Neural cell (in vitro differentiated cells): Measurements from ENCODE around the gene COX15. TPM values are rescaled to one million over a fixed set of nuclear protein-coding genes. Genes with fewer than 3 reads are reported as not detected.

ENCODE experiments used
- H2AFZ ChIP-seq: fragments of 200-600, 300-800 bp; sonication (generic), shearing (Covaris generic); 2 replicates; pipeline ENCODE4 v1.6.0; 2014; ENCODE audit warnings: low read depth, mild to moderate bottlenecking, antibody characterized with exemption, low read length, moderate library complexity
- H3F3A ChIP-seq: fragments of 200-600 bp; shearing (Covaris generic); 2 replicates; pipeline ENCODE4 v1.6.1; 2016; ENCODE audit warnings: mild to moderate bottlenecking, moderate library complexity, mixed read lengths, antibody characterized with exemption, low read length; ENCODE audit not compliant: insufficient read depth, poor library complexity, severe bottlenecking
- H3K27ac ChIP-seq: fragments of 200-600, 300-800 bp; sonication (generic), shearing (Covaris generic); 2 replicates; pipeline ENCODE4 v1.5.1; 2014; ENCODE audit warnings: mild to moderate bottlenecking, low read length, moderate library complexity
- H3K27me3 ChIP-seq: fragments of 300-800, 200-600 bp; sonication (generic), shearing (Covaris generic); 2 replicates; pipeline ENCODE4 v1.6.0; 2014; ENCODE audit warnings: mild to moderate bottlenecking, low read depth, low read length, moderate library complexity; ENCODE audit not compliant: insufficient read depth
- H3K36me3 ChIP-seq: fragments of 300-800, 200-600 bp; sonication (generic), shearing (Covaris generic); 2 replicates; pipeline ENCODE4 v1.5.1; 2014; ENCODE audit warnings: mild to moderate bottlenecking, antibody characterized with exemption, low read length, moderate library complexity; ENCODE audit not compliant: insufficient read depth
- H3K4me2 ChIP-seq: fragments of 300-800, 200-600 bp; sonication (generic), shearing (Covaris generic); 2 replicates; pipeline ENCODE4 v1.6.0; 2014; ENCODE audit warnings: mild to moderate bottlenecking, low read length
- H3K4me3 ChIP-seq: fragments of 300-800, 200-600 bp; sonication (generic), shearing (Covaris generic); 2 replicates; pipeline ENCODE4 v1.5.1; 2014; ENCODE audit warnings: mild to moderate bottlenecking, low read length, moderate library complexity
- H3K79me2 ChIP-seq: fragments of 200-600 bp; shearing (Covaris generic); replicated peaks from 2 replicates; pipeline ENCODE4 v1.6.0; 2014; ENCODE audit warnings: mild to moderate bottlenecking, low read length, moderate library complexity; ENCODE audit not compliant: insufficient read depth
- H3K9ac ChIP-seq: fragments of 300-800, 200-600 bp; sonication (generic), shearing (Covaris generic); 2 replicates; pipeline ENCODE4 v1.6.1; 2016; ENCODE audit warnings: mild to moderate bottlenecking, low read length, mixed read lengths
- H3K9me2 ChIP-seq: fragments of 200-600 bp; shearing (Covaris generic); 2 replicates; pipeline ENCODE4 v1.6.1; 2016; ENCODE audit warnings: mild to moderate bottlenecking, low read length, mixed read lengths; ENCODE audit not compliant: insufficient read depth
- H3K9me3 ChIP-seq: fragments of 200-600, 300-800 bp; sonication (generic), shearing (Covaris generic); 2 replicates; pipeline ENCODE4 v1.6.1; 2016; ENCODE audit warnings: mild to moderate bottlenecking, mixed run types, low read length, moderate library complexity, mixed read lengths
- H4K20me1 ChIP-seq: fragments of 200-600 bp; shearing (Covaris generic); 2 replicates; pipeline ENCODE4 v1.6.1; 2016; ENCODE audit warnings: mild to moderate bottlenecking, mixed run types; ENCODE audit not compliant: insufficient read depth
- CTCF ChIP-seq: fragments of 450-650 bp; IDR thresholded peaks from 2 replicates; pipeline ENCODE4 v1.5.1; 2014; ENCODE audit warnings: antibody characterized with exemption, mild to moderate bottlenecking, moderate library complexity; ENCODE audit not compliant: poor library complexity, severe bottlenecking
- EP300 ChIP-seq: fragments of 450-650 bp; conservative IDR thresholded peaks from 2 replicates; pipeline ENCODE4 v1.6.1; 2014; ENCODE audit warnings: antibody characterized with exemption, mild to moderate bottlenecking, moderate library complexity; ENCODE audit not compliant: poor library complexity, severe bottlenecking
- EZH2 ChIP-seq: fragments of 200-600, 300-800 bp; shearing (Covaris generic), sonication (generic); IDR thresholded peaks from 2 replicates; pipeline ENCODE4 v1.6.1; 2014; ENCODE audit warnings: antibody characterized with exemption, low read length, borderline replicate concordance, mild to moderate bottlenecking; ENCODE audit not compliant: insufficient read depth, poor library complexity, severe bottlenecking
- MXI1 ChIP-seq: fragments of 450-650 bp; conservative IDR thresholded peaks from 2 replicates; pipeline ENCODE4 v1.6.1; 2014; ENCODE audit warnings: antibody characterized with exemption, mild to moderate bottlenecking; ENCODE audit not compliant: poor library complexity, severe bottlenecking
- POLR2AphosphoS5 ChIP-seq: IDR thresholded peaks from 2 replicates; pipeline ENCODE4 v1.6.1; 2012
- RAD21 ChIP-seq: fragments of 450-650 bp; conservative IDR thresholded peaks from 2 replicates; pipeline ENCODE4 v1.6.1; 2014; ENCODE audit warnings: antibody characterized with exemption, mild to moderate bottlenecking, moderate library complexity
- SMC3 ChIP-seq: fragments of 450-650 bp; conservative IDR thresholded peaks from 2 replicates; pipeline ENCODE4 v1.6.1; 2014; ENCODE audit warnings: antibody characterized with exemption, mild to moderate bottlenecking, moderate library complexity; ENCODE audit not compliant: poor library complexity
- TAF1 ChIP-seq: IDR thresholded peaks from 2 replicates; pipeline ENCODE4 v1.6.1; 2012; ENCODE audit warnings: low read depth
- polyA plus RNA-seq: library from polyadenylated mRNA; depleted of rRNA; stranded (reverse); fragments of >200 nt; gene quantifications from 2 replicates; pipeline ENCODE4 v1.2.3, GENCODE V29; 2014
- TF ChIP-seq, protein P1 (sequence below): IDR thresholded peaks from 2 replicates; pipeline ENCODE4 v1.6.1; 2012; ENCODE audit warnings: borderline replicate concordance

Gene COX15
- polyA plus RNA-seq, 1 donor from 2014 or later: 42.3 TPM

DNA sequence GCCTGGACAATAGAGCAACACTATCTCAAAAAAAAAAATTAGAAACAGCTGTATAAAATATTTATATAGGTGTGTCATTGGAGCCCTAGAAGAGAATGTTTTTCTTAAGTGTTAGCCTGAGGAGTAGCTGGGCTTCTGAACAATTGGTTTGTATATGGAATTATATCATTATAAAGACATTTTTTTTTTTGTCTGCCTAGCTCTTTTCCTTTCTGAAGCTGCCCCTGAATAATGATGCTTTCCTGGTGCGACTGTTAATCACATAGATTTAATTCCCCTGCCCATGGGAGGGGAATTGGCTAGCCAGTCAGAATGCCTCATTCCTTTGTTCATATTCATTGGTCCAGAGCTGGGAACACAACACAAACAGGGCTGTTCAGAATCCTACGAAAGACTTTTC lies 36.6 kb upstream of the COX15 start:
- Histone ChIP-seq H3K27me3 (no peaks in the 10 kb centered on the region), H3K9ac (no peak overlapping the region), H3K27ac (no peak overlapping the region), H3K9me3 (no peaks in the 10 kb centered on the region), H3K4me2 (no peak overlapping the region), H3K79me2 (no peaks in the 10 kb centered on the region), H4K20me1 (no peaks in the 10 kb centered on the region), H3F3A (no peaks in the 10 kb centered on the region), H3K9me2 (no peaks in the 10 kb centered on the region), H2AFZ (no peak overlapping the region), H3K4me3 (no peak overlapping the region), H3K36me3 (no peaks in the 10 kb centered on the region)
- TF ChIP-seq EZH2: no peak
- TF ChIP-seq RAD21: no peak
- no peak for TF ChIP-seq TAF1
- TF ChIP-seq MXI1: no peak
- no peak for TF ChIP-seq CTCF
- TF ChIP-seq POLR2AphosphoS5: no peak
- no peak for TF ChIP-seq SMC3
- TF ChIP-seq EP300: no peak
- TF ChIP-seq, protein P1, sequence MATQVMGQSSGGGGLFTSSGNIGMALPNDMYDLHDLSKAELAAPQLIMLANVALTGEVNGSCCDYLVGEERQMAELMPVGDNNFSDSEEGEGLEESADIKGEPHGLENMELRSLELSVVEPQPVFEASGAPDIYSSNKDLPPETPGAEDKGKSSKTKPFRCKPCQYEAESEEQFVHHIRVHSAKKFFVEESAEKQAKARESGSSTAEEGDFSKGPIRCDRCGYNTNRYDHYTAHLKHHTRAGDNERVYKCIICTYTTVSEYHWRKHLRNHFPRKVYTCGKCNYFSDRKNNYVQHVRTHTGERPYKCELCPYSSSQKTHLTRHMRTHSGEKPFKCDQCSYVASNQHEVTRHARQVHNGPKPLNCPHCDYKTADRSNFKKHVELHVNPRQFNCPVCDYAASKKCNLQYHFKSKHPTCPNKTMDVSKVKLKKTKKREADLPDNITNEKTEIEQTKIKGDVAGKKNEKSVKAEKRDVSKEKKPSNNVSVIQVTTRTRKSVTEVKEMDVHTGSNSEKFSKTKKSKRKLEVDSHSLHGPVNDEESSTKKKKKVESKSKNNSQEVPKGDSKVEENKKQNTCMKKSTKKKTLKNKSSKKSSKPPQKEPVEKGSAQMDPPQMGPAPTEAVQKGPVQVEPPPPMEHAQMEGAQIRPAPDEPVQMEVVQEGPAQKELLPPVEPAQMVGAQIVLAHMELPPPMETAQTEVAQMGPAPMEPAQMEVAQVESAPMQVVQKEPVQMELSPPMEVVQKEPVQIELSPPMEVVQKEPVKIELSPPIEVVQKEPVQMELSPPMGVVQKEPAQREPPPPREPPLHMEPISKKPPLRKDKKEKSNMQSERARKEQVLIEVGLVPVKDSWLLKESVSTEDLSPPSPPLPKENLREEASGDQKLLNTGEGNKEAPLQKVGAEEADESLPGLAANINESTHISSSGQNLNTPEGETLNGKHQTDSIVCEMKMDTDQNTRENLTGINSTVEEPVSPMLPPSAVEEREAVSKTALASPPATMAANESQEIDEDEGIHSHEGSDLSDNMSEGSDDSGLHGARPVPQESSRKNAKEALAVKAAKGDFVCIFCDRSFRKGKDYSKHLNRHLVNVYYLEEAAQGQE: no peak

- no peak overlapping the region for H2AFZ ChIP-seq
- H3K4me3 ChIP-seq: no peak overlapping the region
- TF ChIP-seq RAD21 (no peak), SMC3 (no peak), POLR2AphosphoS5 (no peak), EP300 (no peak), TAF1 (no peak), EZH2 (no peak), CTCF (no peak), MXI1 (no peak)
- TF ChIP-seq, protein P1: no peak
- H3K27me3 ChIP-seq: no peaks in the 10 kb centered on the region
- H3K79me2 ChIP-seq: no peaks in the 10 kb centered on the region
- no peaks in the 10 kb centered on the region for H3K9me3 ChIP-seq
- no peak overlapping the region for H3K4me2 ChIP-seq
- H3K27ac ChIP-seq: no peak overlapping the region
- no peaks in the 10 kb centered on the region for H3K36me3 ChIP-seq
- H3K9ac ChIP-seq: no peak overlapping the region
- no peaks in the 10 kb centered on the region for H4K20me1 ChIP-seq
- H3F3A ChIP-seq: no peaks in the 10 kb centered on the region
- no peaks in the 10 kb centered on the region for H3K9me2 ChIP-seq
These were observed 36.0 kb upstream of the COX15 start for GRCh38 chr10:99767901-99768300.
